ENCODE results near the gene PRDM12.

The PRDM12 gene

DNA sequence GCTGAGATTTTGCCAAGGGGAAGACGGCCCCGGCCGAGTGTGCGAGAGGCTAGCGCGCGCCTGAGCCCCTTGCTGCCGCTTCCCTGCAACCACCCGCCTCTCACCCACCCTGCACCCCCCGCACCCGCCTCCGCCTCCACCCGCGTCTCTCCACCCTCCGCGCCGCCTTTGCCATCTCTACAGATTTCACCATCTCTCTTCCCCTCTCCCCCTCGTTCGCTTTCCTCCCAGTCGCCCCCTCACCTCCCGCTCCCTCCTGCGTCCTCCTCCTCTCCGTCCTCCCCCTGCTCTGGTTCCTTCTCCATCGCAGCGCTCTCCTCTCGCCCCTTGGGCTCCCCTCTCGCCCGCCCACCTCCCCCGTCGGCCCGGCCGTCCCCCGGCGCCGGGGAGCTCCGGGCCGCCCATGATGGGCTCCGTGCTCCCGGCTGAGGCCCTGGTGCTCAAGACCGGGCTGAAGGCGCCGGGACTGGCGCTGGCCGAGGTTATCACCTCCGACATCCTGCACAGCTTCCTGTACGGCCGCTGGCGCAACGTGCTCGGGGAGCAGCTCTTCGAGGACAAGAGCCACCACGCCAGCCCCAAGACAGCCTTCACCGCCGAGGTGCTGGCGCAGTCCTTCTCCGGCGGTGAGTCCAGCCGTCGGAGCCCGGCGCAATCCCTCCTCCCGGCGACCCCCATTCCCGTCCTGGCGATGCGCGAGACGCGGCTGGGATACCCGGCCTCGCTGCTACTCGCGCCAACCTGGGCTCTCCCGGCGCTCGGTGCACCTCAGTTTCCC lies at the start of gene PRDM12:
PRDM12 (plus strand) TSS at position 344 of the 778 bp plus-strand sequence; CDS start at position 404, 60 bp downstream.
- no peak for DNase-seq

DNA sequence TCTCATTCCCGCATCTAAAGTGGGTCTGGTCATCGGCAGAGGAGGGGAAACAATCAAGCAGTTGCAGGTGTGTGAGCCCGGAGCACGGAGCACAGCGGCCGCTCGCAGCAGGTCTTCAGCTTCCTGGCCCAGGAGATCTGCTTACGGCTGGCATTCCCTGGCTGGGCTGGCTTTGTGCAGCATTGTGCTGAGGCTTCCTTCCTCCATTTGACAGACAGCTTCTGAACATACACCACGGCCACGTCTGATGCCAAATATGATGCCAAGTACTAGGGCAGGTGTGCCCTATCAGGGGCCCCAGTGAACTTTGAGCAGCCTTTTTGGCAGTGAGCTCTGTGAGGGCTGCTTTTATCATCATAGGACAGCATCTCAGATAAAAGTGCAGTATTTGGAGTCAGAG lies 47.9 kb upstream of the PRDM12 start:
- no peak for DNase-seq

DNA sequence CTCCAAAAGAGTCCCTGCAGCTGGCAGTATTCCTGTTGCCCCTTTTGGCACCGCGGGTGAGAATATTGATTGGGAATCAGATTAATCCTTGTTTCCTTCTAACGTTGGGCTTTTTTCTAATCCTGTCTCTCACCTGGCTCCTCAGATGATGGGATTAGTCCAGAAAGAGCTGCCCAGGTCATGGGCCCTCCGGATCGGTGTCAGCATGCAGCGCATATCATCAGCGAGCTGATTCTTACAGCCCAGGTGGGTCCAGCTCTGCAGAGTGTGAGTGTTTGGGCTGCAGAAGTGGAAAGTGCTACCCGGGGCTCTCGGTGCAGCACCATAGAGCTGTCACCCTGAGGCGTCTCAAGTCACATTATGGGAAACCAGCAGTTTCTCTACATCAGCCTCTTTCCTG lies 40.9 kb upstream of the PRDM12 start:
- DNase-seq = no peak

DNA sequence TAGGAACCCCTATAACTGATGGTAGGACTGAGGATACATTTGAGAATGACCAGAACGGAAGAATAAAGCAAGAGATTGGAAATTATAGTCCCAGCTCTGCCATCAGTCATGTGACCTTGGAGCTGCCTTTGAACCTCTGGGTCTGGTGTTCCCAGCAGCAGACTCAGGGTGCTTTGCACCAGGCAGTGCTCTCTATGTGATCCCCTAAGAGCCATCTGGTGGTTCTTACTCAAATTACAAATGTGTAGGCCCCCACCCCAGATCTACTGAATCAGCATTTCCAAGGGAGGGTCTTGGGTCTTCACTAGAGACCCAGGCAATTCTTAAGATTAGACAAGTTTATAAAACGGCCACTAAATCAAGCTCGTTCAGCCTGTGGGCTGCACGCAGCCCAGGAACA lies 40.2 kb upstream of the PRDM12 start:
- no peak for DNase-seq

DNA sequence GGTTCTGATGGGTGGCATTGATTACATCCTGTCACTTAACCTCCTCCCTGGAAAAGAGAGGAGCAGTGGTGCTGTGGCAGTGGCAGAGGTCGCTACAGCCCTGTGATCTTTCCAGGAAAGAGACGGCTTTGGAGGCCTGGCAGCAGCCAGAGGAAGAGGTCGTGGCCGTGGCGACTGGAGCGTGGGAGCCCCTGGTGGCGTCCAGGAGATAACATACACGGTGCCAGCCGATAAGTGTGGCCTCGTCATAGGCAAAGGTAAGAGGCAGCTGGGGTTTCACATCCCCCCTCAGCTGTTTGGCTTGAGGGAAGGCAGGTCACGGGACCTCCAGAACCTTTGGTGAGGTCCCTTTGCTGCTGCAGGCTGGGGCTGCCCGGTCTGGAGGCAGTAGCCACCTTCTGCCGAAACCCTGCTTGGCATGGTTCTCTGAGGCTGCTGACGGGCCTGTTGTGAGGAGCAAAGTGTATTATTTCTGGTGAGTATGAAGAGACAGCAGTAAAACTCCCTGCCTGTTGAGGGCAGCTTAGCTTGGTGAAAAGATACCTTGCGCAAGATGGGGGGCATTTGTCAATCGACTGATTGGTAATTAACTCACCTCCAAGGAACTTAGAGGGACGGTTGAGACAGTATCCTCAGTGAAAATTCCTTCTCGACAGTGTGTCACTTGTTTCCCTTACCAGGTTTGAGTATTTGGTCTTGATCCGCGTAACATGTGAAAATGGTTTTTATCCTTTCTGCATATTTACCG lies 38.0 kb upstream of the PRDM12 start:
- DNase-seq = no peak

DNA sequence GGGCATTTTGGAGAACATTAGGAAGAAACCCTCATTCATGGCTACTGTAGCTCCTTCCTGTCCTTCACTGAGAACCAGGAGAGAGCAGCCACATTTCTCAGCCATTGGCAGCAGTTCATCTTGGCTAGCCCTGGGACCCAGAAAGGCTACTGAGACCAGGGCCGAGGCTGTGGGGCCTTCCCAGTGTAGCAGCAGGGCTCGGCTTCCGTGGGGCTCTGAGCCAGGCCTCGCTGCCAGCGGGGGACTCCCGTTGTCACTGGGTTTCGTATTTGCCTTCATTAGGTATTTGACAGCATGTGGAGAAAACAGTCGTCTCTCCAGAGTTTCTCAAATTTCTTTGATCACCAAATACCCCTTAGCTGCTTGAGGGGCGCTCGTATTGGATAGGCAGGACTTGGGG lies 37.3 kb upstream of the PRDM12 start:
- DNase-seq = no peak

DNA sequence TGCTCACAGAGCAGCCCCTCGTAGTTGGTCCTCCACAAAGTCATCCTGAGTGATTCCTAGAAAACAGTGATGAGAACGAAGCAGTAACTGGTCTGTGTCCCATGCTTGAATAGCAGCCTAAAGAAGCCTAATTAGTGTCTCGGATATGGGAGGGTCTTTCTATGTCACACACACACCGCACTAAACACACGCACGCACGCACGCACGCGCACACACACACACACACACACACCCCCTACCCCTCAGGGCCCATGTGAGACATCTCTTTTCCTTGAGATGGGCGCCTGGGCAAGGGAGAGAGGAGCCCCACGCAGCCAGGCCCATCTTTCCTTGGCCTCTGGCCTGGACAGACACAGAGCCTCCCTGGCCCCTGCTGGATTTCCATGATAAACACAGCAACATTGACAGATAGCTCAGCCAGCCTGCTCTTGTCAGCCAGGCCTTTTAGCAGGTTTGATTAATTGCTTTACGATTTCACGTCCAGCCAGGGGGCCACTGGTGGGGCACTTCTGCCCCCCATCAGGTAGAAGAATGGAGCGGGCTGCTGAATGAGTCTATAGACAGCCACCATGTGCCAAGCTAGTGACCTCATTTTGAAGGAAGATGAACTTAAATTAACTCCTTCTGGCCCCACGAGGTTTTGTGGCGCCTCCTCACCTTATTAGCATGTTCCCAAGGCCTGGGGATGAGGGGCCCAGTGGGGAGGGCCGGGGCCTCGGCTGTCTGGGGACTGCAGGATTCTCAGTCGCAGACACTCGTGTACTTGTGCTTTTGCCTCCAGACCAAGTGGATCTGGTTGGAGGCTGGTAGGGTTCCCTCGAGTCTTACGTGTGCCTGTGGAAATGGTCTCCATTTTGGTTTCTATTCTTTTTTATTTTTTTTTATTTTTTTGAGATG lies 36.2 kb upstream of the PRDM12 start:
- DNase-seq = no peak

DNA sequence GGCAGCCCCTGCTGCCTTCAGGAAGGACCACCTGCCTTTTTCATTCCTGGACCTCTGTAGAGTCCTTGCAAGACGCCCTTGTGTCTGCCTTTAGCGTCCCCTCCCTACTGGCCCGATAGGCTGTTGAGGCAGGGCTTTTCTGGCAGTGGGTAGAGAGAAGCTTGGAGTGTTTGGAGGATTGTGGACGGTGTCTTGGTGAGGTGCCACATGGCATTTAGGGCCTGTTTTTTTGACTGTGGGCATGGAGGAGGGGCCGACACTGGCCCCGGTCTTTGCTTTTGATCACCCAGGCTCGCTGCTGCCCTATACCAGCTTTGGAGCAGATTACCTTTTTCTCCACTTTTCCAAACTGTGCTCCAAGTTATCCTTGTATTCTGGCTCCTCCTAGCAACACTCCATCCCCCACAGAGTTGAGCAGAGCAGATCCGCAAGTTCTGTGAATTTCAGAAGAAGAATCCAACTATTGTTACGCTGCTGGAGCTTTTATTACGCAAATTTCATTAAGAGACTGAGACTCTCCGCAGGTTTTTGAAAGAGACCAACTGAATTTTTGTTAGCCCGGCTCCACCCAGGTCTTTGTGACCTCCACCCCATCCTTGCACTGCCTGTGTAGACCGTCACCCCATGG lies 34.8 kb upstream of the PRDM12 start:
- no peak for DNase-seq

DNA sequence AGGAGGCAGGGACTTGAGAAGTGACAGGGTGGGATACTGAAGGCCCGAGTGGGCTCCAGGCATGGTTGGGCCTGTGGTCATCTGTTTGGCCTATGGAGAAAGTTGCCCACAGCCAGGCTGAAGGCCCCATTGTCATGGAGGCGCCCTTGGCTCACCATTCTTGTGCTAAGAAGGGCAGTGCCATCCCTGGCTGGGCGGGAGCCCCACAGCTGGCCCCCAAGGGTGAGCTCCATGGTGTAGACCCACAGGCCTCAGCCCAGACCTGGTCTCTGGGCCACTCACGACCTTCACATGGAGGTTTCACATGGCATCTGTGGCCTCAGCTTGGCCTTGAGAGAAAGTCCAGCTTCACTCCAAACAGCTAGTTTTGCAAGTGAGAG lies 34.3 kb upstream of the PRDM12 start:
- no peak for DNase-seq

DNA sequence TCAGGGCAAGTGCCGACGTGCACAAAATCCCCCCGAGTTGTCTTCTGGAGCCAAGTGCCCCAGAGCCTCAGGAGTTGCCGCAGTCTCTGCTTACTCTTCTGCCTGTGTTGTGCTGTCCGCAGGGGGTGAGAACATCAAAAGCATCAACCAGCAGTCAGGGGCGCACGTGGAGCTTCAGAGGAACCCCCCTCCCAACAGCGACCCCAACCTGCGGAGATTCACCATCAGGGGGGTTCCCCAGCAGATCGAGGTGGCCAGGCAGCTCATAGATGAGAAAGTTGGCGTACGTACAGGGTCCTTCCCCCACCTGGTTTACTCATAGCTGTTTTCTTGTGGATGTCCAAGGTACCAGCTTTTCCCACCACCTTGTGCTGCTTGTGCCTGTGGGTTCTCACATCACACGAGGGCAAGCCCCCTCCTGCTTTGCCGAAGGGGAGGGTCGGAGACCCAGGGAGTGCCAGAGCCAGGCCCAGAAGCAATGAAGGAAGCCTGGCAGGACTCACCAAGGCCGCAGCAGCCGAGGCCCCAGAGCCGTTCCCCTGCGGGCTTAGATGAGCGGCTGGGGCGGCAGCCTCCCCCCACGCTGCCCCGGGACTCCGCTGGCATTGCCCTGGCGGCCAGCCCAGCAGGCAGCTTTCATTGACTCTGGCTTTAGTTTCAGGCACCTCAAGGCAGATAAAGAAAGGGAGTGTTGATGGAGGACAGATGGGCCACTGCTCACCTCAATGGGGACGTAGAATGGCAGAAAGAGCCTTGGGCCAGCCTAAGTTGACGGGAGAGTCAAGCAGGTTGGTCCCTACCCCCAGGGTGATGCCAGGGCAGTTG lies 33.7 kb upstream of the PRDM12 start:
- no peak for DNase-seq

DNA sequence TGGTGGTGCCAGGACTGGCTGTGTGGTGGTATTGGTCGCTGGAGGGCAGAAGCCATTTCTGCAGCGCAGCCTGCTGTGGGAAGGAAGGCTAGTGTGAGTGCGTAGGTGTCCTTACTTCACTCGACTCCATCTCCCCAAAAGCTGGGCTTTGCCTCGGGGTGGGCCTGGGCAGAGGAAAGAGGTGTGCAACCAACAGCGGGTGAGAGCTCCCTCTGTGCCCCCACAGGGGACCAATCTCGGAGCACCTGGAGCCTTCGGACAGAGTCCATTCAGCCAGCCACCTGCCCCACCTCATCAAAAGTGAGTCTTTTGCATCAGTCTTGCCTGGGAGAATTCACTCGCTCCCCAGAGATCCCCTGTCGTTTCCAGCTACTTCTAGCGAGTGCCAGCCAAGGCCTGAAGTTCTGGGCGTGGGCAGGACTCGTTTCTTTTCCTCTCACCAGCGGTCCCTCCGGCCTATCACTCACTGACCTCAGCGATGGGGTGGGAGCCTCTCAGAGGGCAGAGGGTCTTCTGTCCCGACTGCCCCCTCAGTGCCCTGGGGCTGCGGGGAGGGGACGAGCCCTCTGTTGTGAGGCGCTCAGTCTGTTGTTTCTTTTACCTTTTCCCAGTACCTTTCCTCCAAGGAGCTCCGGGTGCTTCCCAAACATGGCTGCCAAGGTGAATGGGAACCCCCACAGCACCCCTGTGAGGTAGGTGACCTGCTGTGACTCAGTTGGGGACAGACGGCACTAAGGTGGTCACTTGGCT lies 32.9 kb upstream of the PRDM12 start:
- DNase-seq = no peak

DNA sequence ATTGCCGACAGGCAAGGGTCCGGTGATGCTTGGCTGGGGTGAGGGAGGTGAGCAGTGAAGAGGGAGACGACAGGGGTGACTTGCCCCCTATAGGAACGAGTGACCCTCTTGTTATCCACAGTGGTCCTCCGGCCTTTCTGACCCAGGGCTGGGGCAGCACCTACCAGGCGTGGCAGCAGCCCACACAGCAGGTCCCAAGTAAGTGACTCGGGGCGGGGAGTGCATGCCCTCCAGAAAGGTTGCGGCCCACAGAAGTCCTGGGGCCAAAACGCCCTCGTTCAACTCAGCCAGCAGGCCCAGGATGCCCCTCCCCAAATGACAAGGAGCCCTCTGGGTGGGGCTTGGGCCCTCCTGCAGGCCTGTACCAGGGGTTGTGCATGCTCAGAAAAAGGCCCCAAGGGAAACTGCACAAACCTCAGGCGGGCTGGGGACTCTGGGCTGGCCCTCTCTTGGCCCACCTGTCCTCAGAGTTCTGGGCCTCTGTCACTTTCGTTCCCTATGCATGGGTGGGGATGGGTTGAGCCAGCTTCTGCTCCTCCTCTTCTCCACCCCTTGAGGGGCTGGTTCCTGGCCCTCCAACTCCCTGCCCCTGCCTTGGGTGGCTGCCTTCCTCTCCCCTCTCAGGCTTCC lies 32.2 kb upstream of the PRDM12 start:
- DNase-seq = no peak

DNA sequence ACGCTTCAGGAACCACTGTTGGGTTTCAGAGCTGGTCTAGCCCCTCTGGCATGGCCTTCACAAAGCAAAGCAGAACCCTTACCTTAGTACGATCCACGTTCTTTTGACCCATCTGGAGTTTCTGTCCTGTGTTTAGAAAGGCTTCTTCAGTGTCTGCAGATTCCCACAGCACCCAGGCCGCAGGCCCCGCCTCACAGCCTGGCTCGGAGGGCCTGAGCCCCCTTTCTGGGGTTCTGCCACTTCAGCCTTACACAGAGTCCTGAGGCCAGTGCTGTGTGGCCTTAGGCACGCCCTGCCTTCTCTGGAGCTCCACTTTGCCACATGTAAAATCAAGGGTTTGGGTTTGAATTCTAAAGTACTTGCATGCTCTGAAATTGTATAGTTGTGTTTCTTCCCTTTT lies 31.6 kb upstream of the PRDM12 start:
- no peak for DNase-seq

DNA sequence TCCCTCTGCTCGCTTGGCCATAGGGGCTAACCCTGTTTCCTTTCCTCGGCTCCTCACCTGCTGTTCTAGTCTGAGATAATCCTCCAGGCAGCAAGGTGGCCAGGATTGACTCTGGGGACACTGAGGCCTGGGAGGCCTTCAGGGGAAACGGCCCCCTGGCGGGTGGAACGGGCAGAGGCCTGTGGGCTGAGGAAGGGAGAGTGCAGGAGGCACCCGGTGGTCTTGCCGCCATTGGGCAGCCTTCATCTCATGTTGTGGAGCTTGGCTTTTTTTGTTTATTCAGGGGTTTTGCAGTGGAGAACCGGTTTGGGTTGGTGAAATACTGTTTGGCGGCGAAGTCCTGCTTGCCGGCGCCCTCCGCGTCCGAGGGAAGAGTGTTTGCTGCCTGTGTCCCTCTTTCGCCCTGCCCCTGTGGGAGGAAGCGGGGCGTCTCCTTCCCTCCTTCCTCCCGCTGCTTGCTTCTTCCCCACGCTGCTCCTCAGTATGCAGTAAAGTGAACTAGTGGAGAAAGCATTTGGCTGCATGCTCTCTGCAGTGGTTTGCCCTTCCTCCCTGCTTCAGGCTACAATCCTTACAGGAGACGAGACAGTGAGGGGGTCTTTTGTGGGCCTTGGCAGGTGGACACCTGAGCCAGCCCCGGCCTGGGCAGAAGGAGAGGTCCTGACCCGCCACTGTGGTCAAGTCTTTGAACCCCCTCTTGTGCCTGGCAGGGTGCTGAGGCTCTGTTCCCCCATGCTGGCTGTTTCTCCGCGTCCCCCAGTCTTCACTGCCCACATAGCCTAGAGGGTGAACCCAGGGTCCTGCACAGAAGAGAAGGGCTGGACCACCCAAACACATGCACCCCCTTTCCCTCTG lies 30.8 kb upstream of the PRDM12 start:
- DNase-seq = no peak

DNA sequence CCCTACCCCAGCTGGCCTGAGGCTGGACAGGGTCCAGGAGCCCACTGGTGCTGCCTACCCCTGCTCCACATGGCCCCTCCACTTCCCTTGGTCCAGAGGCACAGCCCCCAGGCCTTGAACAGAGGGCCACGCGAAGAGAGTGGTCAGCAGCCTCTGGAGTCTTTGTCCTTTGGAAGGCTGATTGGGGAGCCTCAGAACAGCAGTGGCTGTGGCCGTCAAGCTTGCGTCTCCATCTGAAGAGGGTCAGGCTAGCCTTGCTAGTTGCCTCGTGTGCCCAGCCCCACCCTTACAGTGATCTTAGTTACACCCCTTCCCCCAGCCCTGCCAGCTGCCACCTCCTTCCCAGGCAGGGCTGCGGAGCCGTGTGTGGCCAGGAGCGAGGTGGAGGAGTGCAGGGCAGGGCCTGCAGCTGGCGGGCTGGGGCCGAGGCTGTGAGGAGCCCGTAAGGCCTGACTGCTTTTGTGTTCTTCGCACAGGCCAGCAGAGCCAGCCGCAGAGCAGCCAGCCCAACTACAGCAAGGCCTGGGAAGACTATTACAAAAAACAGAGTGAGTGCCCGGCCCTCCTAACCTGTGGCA lies 30.1 kb upstream of the PRDM12 start:
- no peak for DNase-seq

DNA sequence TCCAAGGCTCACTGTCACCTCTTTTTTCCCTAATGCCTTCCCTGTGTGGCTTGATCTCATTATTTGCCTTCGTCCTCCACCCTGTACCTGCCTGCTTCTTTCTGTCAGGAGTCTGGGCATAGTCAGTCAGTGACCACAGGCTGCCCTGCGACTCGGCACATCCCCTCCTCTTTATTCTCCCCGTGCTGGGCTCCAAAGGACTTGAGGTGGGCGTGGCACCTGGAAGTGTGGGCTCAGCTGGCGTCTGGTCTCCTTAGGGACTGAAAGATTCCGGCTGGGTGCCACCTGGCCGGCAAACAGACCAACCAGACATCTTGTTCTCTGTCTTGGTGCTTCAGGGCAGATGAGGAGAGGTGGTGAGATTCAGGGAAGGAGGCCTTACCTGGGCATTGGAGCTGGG lies 29.6 kb upstream of the PRDM12 start:
- no peak for DNase-seq

DNA sequence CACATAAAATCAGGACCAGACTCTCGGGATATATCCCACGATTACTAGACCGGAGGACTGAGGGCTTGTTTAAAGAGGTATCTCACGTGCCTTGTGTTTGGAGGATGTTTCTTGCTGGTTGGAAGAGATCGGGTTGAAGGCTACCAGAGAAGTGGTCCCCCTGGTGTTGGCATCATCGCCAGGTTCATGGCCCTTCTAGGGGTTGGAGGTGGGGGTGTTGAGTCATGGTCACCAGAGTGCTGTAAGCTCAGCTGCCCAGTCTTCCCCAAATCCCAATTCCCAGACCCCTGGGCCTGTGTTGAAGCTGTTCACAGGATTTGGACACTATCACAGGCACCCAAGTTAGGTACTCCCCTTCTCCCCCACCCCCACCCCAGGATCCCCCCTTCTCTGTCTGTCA lies 29.1 kb upstream of the PRDM12 start:
- DNase-seq = no peak

DNA sequence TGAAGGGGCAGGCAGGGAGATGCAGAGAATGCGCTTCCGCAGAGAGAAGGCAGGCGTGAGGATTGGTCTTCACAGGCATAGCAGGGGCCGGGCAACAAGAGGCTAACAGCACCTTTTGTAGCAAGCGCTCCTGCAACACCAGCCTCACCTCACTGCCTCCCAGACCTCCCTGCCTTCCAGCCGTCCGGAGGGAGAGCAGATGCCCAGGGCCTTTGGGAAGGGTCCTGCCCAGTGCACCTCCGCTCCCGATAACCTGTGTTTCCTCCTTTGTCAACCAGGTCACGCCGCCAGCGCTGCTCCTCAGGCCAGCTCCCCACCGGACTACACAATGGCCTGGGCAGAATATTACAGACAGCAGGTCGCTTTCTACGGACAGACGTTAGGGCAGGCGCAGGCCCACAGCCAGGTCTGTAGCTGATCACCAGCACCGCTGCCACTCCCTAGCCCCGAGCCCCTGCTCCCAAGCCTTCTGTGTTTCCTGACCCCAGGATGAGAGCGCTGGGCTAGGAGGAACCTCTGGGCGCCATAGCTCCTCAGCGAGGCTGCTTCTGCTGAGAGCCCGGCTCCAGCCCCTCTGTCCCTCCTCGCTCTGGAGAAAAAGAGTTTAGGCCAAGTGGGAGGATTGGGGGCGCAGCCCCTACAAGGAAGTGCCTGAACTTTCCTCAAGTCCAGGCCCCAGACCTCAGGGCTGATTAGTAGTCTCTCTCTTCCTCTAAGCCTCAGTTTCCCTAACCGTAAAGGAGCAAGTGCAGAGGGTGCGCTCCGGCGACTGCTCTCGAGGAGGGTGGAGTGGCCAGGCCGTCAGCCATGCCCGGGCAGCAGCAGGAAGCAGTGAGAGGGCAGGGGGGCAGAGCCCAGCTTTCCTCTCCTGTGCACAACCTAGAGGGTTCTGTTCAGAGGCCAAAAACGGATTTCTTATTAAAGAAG lies 28.4 kb upstream of the PRDM12 start:
- no peak for DNase-seq

Measured in DMS 273 treated with DMSO at 0.1 percent for 48 hours (cell line).